ENCODE results near the gene SUSD4.

- TF ChIP-seq, protein P1, sequence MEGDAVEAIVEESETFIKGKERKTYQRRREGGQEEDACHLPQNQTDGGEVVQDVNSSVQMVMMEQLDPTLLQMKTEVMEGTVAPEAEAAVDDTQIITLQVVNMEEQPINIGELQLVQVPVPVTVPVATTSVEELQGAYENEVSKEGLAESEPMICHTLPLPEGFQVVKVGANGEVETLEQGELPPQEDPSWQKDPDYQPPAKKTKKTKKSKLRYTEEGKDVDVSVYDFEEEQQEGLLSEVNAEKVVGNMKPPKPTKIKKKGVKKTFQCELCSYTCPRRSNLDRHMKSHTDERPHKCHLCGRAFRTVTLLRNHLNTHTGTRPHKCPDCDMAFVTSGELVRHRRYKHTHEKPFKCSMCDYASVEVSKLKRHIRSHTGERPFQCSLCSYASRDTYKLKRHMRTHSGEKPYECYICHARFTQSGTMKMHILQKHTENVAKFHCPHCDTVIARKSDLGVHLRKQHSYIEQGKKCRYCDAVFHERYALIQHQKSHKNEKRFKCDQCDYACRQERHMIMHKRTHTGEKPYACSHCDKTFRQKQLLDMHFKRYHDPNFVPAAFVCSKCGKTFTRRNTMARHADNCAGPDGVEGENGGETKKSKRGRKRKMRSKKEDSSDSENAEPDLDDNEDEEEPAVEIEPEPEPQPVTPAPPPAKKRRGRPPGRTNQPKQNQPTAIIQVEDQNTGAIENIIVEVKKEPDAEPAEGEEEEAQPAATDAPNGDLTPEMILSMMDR (IDR thresholded peaks at IDR 0.05; ENCODE audit: extremely low read depth in 1 of 2, insufficient read depth in 1 of 2, low read depth in 1 of 2, low read length in 2 of 2): no peak
- TF ChIP-seq POLR2A (IDR thresholded peaks at IDR 0.05; ENCODE audit: low read depth, low read length) (no peak), POLR2AphosphoS5 (IDR thresholded peaks at IDR 0.05; ENCODE audit: insufficient read depth, low read depth, low read length) (no peak), GATA2 (IDR thresholded peaks at IDR 0.05; ENCODE audit: insufficient read depth, insufficient read length, low read depth, low read length) (no peak), JUN (IDR thresholded peaks at IDR 0.05; ENCODE audit: borderline replicate concordance, insufficient read depth, insufficient read length, low read depth) (no peak)
Measured at GRCh38 chr1:223405507-223405906, 41.5 kb upstream of the SUSD4 start.
